Measurements from ENCODE around the gene POLRMT. TPM values are rescaled to one million over a fixed set of nuclear protein-coding genes. Genes with fewer than 3 reads are reported as not detected.
"Not testable (repeated sequence)": the region's sequence is repeated elsewhere in the genome, so short reads cannot be mapped to it uniquely, and the experiment has no call there.

POLRMT gene
- polyA plus RNA-seq, 1 of the 3 experiments (the other 2 are of a cell fraction): 38.2 TPM

DNA sequence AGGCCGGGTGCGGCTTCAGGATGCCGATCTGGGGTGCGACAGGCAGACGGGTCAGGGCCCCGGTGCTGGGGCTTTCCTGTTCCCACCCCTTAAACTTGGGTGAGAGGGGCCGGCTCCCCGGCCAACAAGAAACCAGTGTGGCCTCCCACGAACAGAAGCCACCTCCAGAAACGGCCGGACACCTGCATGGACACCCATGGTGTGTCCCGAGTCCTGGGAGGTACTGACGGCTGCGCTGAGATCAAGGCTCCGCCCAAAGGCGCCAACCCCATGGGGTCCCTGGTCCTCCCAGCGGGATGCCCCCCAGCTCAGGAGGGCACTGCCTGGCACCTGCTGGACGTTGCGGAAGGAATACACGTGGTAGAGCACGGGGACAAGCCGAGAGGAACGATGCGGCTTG, 11.5 kb downstream of the POLRMT start:
- no peaks in the 10 kb centered on the region for H3K9me3 ChIP-seq
- no peak overlapping the region for H3K27ac ChIP-seq (ENCODE audit: low read depth in 2 of 2, low read length in 1 of 2)
- TF ChIP-seq JUND (IDR thresholded peaks at IDR 0.05) (no peak), CHD2 (IDR thresholded peaks at IDR 0.05; ENCODE audit: low read length, partially characterized antibody) (no peak), RXRA (IDR thresholded peaks at IDR 0.05; ENCODE audit: borderline replicate concordance, low read depth) (no peak), TAF1 (IDR thresholded peaks at IDR 0.05; ENCODE audit: borderline replicate concordance, low read depth, low read length) (no peak), NFIC (IDR thresholded peaks at IDR 0.05; ENCODE audit: borderline replicate concordance) (no peak), FOXM1 (IDR thresholded peaks at IDR 0.05; ENCODE audit: low read depth) (no peak), SMC3 (IDR thresholded peaks at IDR 0.05; ENCODE audit: low read depth, low read length) (no peak), GABPA (IDR thresholded peaks at IDR 0.05; ENCODE audit: low read depth) (no peak), ELF1 (IDR thresholded peaks at IDR 0.05) (no peak)
- TF ChIP-seq, protein P1, sequence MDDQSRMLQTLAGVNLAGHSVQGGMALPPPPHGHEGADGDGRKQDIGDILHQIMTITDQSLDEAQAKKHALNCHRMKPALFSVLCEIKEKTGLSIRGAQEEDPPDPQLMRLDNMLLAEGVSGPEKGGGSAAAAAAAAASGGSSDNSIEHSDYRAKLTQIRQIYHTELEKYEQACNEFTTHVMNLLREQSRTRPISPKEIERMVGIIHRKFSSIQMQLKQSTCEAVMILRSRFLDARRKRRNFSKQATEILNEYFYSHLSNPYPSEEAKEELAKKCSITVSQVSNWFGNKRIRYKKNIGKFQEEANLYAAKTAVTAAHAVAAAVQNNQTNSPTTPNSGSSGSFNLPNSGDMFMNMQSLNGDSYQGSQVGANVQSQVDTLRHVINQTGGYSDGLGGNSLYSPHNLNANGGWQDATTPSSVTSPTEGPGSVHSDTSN (IDR thresholded peaks at IDR 0.05): no peak
- TF ChIP-seq, protein P2, sequence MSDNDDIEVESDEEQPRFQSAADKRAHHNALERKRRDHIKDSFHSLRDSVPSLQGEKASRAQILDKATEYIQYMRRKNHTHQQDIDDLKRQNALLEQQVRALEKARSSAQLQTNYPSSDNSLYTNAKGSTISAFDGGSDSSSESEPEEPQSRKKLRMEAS (IDR thresholded peaks at IDR 0.05; ENCODE audit: low read depth): no peak
- no peak overlapping the region for H3K4me2 ChIP-seq
- WGBS (ENCODE audit: low lambda C conversion rate): no CpG with 5 or more reads among the region's 24 CpGs
- H3K4me1 ChIP-seq (ENCODE audit: control insufficient read depth in 1 of 2, insufficient read depth in 2 of 2, low read depth in 1 of 2, low read length in 1 of 2): no peaks in the 10 kb centered on the region
- H3K4me3 ChIP-seq (ENCODE audit: low read depth in 2 of 2, low read length in 1 of 2): no peak overlapping the region
- no peaks in the 10 kb centered on the region for H3K27me3 ChIP-seq (ENCODE audit: insufficient read depth)
- no peaks in the 10 kb centered on the region for H3K9me2 ChIP-seq
- H2AFZ ChIP-seq (ENCODE audit: low read depth): no peak overlapping the region
- H3K79me2 ChIP-seq (ENCODE audit: insufficient read depth): no peaks in the 10 kb centered on the region
- H3K9ac ChIP-seq: no peak overlapping the region
- H3K36me3 ChIP-seq (replicated peaks in 1 of 2; ENCODE audit: control insufficient read depth in 1 of 2, insufficient read depth in 2 of 2, low read length in 1 of 2): peaks cover 0 to 43% of the 10 kb centered on the region in 2 experiments
- ChIA-PET CTCF (interaction anchor here (0.8 kb wide), 1 partner anchor 38 kb away, joined by 3 read pairs; no protein-coding TSS in a partner anchor), POLR2A (interaction anchor here (0.6 to 1.0 kb wide), 2 partner anchors 11 to 91 kb away, joined by 3 to 5 read pairs; no protein-coding TSS in a partner anchor)
- no peak for DNase-seq
- no peaks in the 10 kb centered on the region for H3F3A ChIP-seq (replicated peaks; ENCODE audit: insufficient read depth)
- H4K20me1 ChIP-seq (ENCODE audit: insufficient read depth): 0 out of 2 replicates have a peak, but pooled peaks cover 7% of the 10 kb centered on the region

DNA sequence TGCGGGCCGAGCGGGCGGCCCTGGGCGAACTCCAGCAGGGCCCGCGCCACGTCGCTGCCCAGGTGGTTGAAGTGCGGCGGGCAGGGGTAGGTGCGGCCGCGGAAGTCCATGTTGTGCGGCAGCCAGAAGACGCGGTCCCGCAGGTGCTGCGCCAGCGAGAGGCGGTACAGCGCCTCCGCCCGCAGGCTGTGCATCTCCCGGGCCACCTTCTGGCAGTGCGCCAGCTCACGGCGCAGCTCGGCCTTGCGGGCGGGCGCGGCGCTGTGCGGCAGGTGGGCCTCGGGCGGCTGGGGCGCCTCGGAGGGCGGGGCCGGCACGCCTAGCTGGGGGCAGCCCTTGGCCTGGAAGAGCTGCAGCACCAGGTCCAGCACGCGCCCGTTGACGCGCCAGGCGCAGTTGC, 12.1 kb downstream of the POLRMT start:
- 96% methylated on average over 22 of the region's 48 CpGs for WGBS (ENCODE audit: low lambda C conversion rate)
- H3K4me3 ChIP-seq (ENCODE audit: low read depth in 2 of 2, low read length in 1 of 2); H3K4me1 ChIP-seq (ENCODE audit: control insufficient read depth in 1 of 2, insufficient read depth in 2 of 2, low read depth in 1 of 2, low read length in 1 of 2); H3K4me2 ChIP-seq; H3K27me3 ChIP-seq (ENCODE audit: insufficient read depth); H3K27ac ChIP-seq (ENCODE audit: low read depth in 2 of 2, low read length in 1 of 2); H3K9ac ChIP-seq; H3K79me2 ChIP-seq (ENCODE audit: insufficient read depth); H4K20me1 ChIP-seq (ENCODE audit: insufficient read depth); H2AFZ ChIP-seq (ENCODE audit: low read depth); H3K9me3 ChIP-seq; H3K9me2 ChIP-seq; H3F3A ChIP-seq (replicated peaks; ENCODE audit: insufficient read depth); DNase-seq: not testable (repeated sequence)
- CTCF ChIA-PET: interaction anchor here (1.0 kb wide), 1 partner anchor 10 kb away, joined by 4 read pairs; no protein-coding TSS in a partner anchor
- POLR2A ChIA-PET: interaction anchor here (0.6 kb wide), 1 partner anchor 91 kb away, joined by 5 read pairs; no protein-coding TSS in a partner anchor
- H3K36me3 ChIP-seq (replicated peaks in 1 of 2; ENCODE audit: control insufficient read depth in 1 of 2, insufficient read depth in 2 of 2, low read length in 1 of 2): peaks cover 0 to 43% of the 10 kb centered on the region in 2 experiments

Measured in SK-N-SH (cell line).